ENCODE results near the gene ATP7B. TPM values are rescaled to one million over a fixed set of nuclear protein-coding genes. Genes with fewer than 3 reads are reported as not detected.

ATP7B gene
- total and polyA plus RNA-seq, 2 donors (not counting 3 experiments of a cell fraction or from before 2014, with no cell fraction given) = 4.2 to 8.0 TPM

- ChIA-PET CTCF (no interaction called here), POLR2A (no interaction called here)
- peaks cover 17 to 19% of the 10 kb centered on the region in 2 experiments for H3K27me3 ChIP-seq (ENCODE audit: control insufficient read depth in 2 of 2, insufficient read depth in 2 of 2, low read length in 2 of 2)
- H3K79me2 ChIP-seq (ENCODE audit: control insufficient read depth, insufficient read depth, low read length) = no peaks in the 10 kb centered on the region
- DNase-seq (ENCODE audit: low read depth, low spot score) (no peak), FAIRE-seq (no peak)
- dilution Hi-C loops (cut with MboI; ENCODE audit: extremely low pct_ligation_motif_present, low sequenced_read_pairs) (no loop called here), intact Hi-C loops (cut with micrococcal nuclease) (no loop called here)
- no peak overlapping the region for H2AFZ ChIP-seq (ENCODE audit: low read depth, low read length)
- no peaks in the 10 kb centered on the region for H3K36me3 ChIP-seq (ENCODE audit: control insufficient read depth in 2 of 2, extremely low read depth in 1 of 2, insufficient read depth in 2 of 2, low read length in 2 of 2)
- no peaks in the 10 kb centered on the region for H3K9me3 ChIP-seq (replicated peaks; ENCODE audit: control insufficient read depth, insufficient read depth, low read length)
- H3K4me3 ChIP-seq (replicated peaks in 1 of 3; ENCODE audit: insufficient read depth in 1 of 3, low read depth in 1 of 3, low read length in 3 of 3) = no peak overlapping the region
- no peaks in the 10 kb centered on the region for H3K9me1 ChIP-seq (replicated peaks; ENCODE audit: control insufficient read depth, extremely low read depth, insufficient read depth, low read length)
- no TSS peak for BruUV-seq (replicated peaks)
- TF ChIP-seq POLR2AphosphoS5 (IDR thresholded peaks at IDR 0.05; ENCODE audit: insufficient read depth, low read depth, low read length) (no peak), MYC (IDR thresholded peaks at IDR 0.05; ENCODE audit: low read depth, low read length) (no peak), EZH2 (IDR thresholded peaks at IDR 0.05; ENCODE audit: borderline replicate concordance, low read depth, low read length, severe bottlenecking) (no peak), GATA2 (IDR thresholded peaks at IDR 0.05; ENCODE audit: insufficient read depth, insufficient read length, low read depth, low read length) (no peak), JUN (IDR thresholded peaks at IDR 0.05; ENCODE audit: borderline replicate concordance, insufficient read depth, insufficient read length, low read depth) (no peak), FOS (IDR thresholded peaks at IDR 0.05; ENCODE audit: borderline replicate concordance, insufficient read depth, low read length) (no peak), POLR2A (IDR thresholded peaks at IDR 0.05; ENCODE audit: low read depth, low read length) (no peak)
- TF ChIP-seq, protein P1, sequence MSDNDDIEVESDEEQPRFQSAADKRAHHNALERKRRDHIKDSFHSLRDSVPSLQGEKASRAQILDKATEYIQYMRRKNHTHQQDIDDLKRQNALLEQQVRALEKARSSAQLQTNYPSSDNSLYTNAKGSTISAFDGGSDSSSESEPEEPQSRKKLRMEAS (IDR thresholded peaks at IDR 0.05; ENCODE audit: insufficient read depth, insufficient read length) = no peak
- TF ChIP-seq, protein P2, sequence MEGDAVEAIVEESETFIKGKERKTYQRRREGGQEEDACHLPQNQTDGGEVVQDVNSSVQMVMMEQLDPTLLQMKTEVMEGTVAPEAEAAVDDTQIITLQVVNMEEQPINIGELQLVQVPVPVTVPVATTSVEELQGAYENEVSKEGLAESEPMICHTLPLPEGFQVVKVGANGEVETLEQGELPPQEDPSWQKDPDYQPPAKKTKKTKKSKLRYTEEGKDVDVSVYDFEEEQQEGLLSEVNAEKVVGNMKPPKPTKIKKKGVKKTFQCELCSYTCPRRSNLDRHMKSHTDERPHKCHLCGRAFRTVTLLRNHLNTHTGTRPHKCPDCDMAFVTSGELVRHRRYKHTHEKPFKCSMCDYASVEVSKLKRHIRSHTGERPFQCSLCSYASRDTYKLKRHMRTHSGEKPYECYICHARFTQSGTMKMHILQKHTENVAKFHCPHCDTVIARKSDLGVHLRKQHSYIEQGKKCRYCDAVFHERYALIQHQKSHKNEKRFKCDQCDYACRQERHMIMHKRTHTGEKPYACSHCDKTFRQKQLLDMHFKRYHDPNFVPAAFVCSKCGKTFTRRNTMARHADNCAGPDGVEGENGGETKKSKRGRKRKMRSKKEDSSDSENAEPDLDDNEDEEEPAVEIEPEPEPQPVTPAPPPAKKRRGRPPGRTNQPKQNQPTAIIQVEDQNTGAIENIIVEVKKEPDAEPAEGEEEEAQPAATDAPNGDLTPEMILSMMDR (IDR thresholded peaks at IDR 0.05; ENCODE audit: extremely low read depth in 1 of 2, insufficient read depth in 1 of 2, low read depth in 1 of 2, low read length in 2 of 2) = no peak
- no peak overlapping the region for H3K27ac ChIP-seq (ENCODE audit: insufficient read depth, low read depth, low read length)
- no peak overlapping the region for H3K4me2 ChIP-seq (ENCODE audit: insufficient read depth, low read length)
- H3K9ac ChIP-seq (replicated peaks; ENCODE audit: extremely low read depth, insufficient read depth, low read length) = no peak overlapping the region
- H4K20me1 ChIP-seq (replicated peaks; ENCODE audit: control insufficient read depth, extremely low read depth, insufficient read depth, low read length) = no peaks in the 10 kb centered on the region
- no peaks in the 10 kb centered on the region for H3K4me1 ChIP-seq (ENCODE audit: control insufficient read depth, extremely low read depth, insufficient read depth, low read length)
Observed at GRCh38 chr13:51997186-51997585, 14.1 kb downstream of the ATP7B start.
